Measurements from ENCODE around the gene FAM193B.

Gene FAM193B

DNA sequence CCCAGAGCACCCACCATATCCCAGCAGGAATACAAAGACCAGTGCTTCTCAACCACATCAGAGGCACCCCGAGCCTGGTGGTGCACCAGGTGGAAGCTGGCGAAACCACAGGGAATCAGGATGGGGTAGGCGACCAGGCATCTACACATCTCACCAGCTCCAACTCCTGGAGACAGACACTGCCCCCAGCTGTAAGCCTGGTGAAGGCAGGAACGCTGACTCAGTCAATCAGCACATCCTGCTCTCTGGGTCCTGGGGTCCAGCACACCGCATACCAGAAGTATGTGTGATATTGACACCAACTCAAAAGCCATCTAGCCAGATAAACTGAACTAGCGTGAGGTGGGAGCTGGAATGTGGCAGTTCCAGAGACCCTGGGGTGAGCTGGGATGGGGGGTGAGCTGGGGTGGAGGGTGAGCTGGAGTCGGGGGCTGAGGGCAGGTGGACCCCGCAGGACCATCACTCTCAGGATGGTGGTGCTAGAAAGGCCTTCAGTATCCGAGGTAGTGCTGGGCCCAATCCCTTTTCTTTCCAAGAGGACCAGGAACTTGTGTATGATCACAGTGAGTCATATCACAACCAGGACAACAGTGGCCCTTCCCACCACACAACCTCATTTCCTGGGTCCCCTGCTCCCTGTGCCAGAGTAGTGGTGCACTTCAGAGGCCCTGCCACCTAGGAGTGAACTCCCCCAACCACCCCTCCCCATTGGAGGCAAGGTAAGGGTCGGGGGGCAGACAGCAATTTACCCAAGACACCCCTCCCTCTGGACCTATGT lies 83.4 kb downstream of the FAM193B start:
- DNase-seq (ENCODE audit: low read depth), result no peak

All from fibroblast of gingiva (primary cell).